UCSD-AML1 (cell line): Measurements from ENCODE around the gene TTC12.

Experiments used
- DNase-seq: peaks from one replicate; lab custom pipeline; 2025; ENCODE audit not compliant: unreplicated experiment; lab: John Stamatoyannopoulos, UW

The TTC12 gene

GRCh38 chr11:113370634-113371033 is 56.3 kb downstream of the TTC12 start:
- DNase-seq = no peak

GRCh38 chr11:113372309-113372708 is 57.9 kb downstream of the TTC12 start:
- no peak for DNase-seq

- no peak for DNase-seq
Observed at GRCh38 chr11:113373306-113373705, 58.9 kb downstream of the TTC12 start.

- DNase-seq = no peak
Observed at GRCh38 chr11:113373981-113374560, 59.7 kb downstream of the TTC12 start.

GRCh38 chr11:113375402-113375801 is 61.0 kb downstream of the TTC12 start:
- no peak for DNase-seq

GRCh38 chr11:113376156-113376555 is 61.8 kb downstream of the TTC12 start:
- no peak for DNase-seq

- no peak for DNase-seq
Observed at GRCh38 chr11:113377681-113378412, 63.5 kb downstream of the TTC12 start.

GRCh38 chr11:113378692-113379091 is 64.3 kb downstream of the TTC12 start:
- DNase-seq = no peak

GRCh38 chr11:113382121-113382520 is 67.7 kb downstream of the TTC12 start:
- DNase-seq = no peak

GRCh38 chr11:113384551-113384950 is 70.2 kb downstream of the TTC12 start:
- DNase-seq = no peak

GRCh38 chr11:113385749-113386148 is 71.4 kb downstream of the TTC12 start:
- no peak for DNase-seq

- no peak for DNase-seq
Observed at GRCh38 chr11:113386866-113387265, 72.5 kb downstream of the TTC12 start.

- DNase-seq = no peak
Observed at GRCh38 chr11:113387605-113388211, 73.3 kb downstream of the TTC12 start, which contains the start of gene ANKK1. Gene ANKK1 (plus strand): TSS chr11:113387779. CDS start chr11:113387885, 106 bp downstream.

- no peak for DNase-seq
Observed at GRCh38 chr11:113389272-113389671, 74.9 kb downstream of the TTC12 start.

- DNase-seq = no peak
Observed at GRCh38 chr11:113392236-113392921, 78.0 kb downstream of the TTC12 start.

GRCh38 chr11:113393501-113393985 is 79.2 kb downstream of the TTC12 start:
- DNase-seq = no peak

GRCh38 chr11:113394919-113395318 is 80.5 kb downstream of the TTC12 start:
- no peak for DNase-seq

GRCh38 chr11:113395782-113396336 is 81.5 kb downstream of the TTC12 start:
- DNase-seq = no peak

- DNase-seq = no peak
Observed at GRCh38 chr11:113396690-113397089, 82.3 kb downstream of the TTC12 start.

GRCh38 chr11:113397212-113397611 is 82.8 kb downstream of the TTC12 start:
- DNase-seq = no peak

- no peak for DNase-seq
Observed at GRCh38 chr11:113397821-113398220, 83.4 kb downstream of the TTC12 start.
